H7 (cell line): ENCODE measurements around the gene SKI. TPM values are rescaled to one million over a fixed set of nuclear protein-coding genes. Genes with fewer than 3 reads are reported as not detected.

Experiments
- DNase-seq: peaks from one replicate; pipeline ENCODE4 v3.0.0; 2012
- H3K27me3 ChIP-seq: 2 replicates; pipeline ENCODE4 v1.6.0; 2011; ENCODE audit warnings: mild to moderate bottlenecking, low read length; ENCODE audit not compliant: control insufficient read depth, insufficient read depth
- H3K36me3 ChIP-seq: replicated peaks from 2 replicates; pipeline ENCODE4 v1.5.1; 2011; ENCODE audit warnings: low read length; ENCODE audit not compliant: control insufficient read depth, insufficient read depth
- H3K4me3 ChIP-seq: 2 replicates; pipeline ENCODE4 v1.5.1; 2011; ENCODE audit warnings: low read depth, mild to moderate bottlenecking, control low read depth, low read length, moderate library complexity; ENCODE audit not compliant: insufficient read depth
- total RNA-seq: library from RNA; depleted of rRNA; stranded (reverse); fragments of >200 nt; shearing (Covaris generic); gene quantifications from 2 replicates; pipeline ENCODE4 v1.2.3, GENCODE V29; 2014

Gene SKI
- total RNA-seq, 1 experiment from 2014 or later: 29.2 TPM

DNA sequence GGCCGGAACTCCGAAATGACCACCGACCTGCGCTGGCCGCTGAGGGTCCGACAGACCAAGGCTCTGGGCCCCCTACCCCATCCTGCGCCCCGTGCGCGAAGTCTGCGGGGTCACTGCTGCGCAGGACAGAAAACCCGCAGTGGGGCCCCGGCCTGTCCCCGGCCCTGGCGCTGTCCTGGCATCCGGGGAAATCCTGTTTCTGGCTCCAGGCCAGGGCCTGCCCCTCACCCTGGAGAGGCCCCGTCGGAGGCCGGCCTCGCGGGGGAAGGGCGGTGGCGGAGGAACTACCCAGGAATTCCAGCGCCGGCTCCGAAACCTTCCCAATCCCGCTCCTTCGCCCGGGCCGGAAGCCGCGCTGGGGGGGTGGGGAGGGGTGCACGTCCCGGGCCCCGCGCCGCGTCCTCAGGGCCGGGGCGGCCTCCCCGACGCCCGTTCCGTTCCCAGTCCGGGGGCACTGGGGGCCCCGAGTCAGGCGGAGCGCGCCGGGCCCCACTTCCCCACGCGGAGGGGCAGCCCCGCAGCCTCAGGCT is 86.2 kb downstream of the SKI start:
- peak; percentile 98 for DNase-seq
- Histone ChIP-seq H3K27me3 (no peaks in the 10 kb centered on the region), H3K36me3 (no peaks in the 10 kb centered on the region), H3K4me3 (peak overlapping the region; percentile 50)

DNA sequence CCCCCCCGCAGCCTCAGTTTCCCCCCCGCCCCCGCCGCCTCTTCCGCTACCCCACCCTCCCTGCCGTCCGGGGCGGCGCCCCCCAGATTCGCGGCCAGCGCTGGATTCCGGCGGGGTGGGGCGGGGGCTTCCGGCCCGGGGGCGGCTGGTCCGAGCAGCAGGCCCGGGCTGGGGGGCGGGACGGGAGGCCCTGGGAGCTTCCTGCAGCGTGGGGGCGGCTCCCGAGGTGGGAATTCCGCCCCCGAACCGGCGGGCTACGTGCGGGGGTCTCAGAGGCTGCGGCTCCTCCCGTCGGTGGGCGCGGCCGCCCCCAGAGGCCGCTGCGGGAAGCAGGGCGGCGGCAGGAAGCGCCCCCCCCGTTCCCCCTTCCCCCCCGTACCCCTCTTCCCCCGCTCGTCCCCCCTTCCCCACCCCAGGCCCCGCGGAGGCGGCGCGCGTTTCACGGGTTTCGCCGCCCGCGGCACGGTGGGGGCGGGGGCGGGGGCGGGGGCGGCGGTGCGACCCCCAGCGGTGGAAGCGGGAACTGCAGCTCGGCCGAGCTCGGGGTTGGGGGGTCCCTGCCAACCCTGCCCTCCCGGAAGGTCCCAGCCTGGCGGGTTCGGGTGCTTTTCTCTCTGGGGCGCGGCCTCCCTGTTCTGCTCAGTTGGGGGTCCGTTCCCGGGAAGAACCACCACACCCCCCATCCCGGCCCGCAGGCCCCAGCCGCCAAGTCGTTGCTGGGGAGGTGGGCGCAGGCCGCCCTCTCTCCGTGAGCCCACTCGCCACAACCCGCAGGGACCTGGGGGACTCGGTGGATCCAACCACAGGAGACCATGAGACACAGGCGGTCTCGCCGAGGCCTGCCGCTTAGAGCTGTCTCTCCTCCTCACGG is 86.9 kb downstream of the SKI start:
- Histone ChIP-seq H3K27me3 (no peaks in the 10 kb centered on the region), H3K36me3 (no peaks in the 10 kb centered on the region), H3K4me3 (peak overlapping the region; percentile 50)
- peak; percentile 99 for DNase-seq

DNA sequence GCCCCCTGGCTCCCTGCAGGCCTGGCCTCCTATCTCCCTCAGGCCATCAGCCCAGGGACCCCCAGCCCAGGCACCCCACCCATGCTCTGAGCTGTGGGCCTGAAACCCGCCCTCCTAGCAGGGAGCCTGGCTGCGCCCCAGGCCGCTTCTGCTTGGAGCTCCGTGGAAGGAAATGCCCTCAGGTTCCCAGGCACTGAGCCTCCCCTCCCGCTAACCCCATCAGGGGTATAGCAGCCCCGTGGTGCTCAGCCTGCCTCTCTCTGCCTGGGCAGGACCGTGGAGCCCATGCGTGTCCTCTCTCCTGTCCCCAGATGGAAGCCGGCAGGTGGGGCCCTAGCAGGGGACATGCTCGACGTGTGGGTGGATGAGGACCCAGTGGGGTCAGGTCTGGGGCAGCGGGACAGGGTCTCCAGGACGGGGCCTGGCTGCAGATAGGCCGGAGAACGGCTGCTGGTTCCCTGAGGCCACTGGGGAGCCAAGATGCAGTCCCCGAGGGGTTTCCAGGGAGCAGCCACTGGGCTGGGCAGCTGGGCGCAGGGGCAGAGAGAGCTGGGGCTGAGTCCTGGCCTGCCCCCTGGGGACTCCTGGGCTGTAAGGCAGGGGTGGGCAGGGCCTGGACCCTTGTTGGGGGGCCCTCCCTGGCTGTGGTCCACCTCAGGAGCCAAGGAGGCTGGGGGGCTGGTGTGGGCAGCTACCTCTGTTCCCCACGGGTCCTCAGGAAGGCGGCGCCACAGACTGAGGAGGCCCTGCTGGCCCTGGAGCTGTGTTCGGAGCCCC is 87.7 kb downstream of the SKI start:
- H3K4me3 ChIP-seq: no peak overlapping the region
- H3K27me3 ChIP-seq: no peaks in the 10 kb centered on the region
- DNase-seq: peak; percentile 79
- no peaks in the 10 kb centered on the region for H3K36me3 ChIP-seq

DNA sequence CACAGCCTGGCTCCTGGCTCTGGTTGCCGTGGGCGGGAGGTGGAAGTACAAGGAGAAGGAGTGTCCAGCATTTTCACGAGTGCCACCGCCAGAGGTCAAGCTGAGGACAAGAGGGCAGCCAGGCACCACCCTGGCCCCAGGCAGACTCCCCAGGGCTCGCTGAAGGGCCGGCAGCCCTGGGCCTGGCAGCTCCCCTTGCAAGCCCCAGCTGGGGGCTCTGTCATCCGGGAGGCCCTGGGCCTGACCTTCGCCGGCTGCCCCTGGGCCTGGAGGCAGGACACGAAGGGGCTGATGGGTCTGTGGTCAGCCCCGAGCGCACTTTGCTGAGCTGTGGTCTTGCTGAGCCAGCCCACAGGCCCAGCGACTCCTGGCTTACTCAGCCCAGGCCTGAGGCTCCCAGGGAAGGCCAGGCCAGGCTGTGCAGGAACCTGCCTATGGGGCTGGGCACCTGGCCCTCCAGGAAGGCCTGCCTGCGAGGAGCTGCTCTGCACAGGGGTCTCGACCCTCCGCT is 88.4 kb downstream of the SKI start:
- no peak for DNase-seq
- Histone ChIP-seq H3K4me3 (no peak overlapping the region), H3K27me3 (no peaks in the 10 kb centered on the region), H3K36me3 (no peaks in the 10 kb centered on the region)

DNA sequence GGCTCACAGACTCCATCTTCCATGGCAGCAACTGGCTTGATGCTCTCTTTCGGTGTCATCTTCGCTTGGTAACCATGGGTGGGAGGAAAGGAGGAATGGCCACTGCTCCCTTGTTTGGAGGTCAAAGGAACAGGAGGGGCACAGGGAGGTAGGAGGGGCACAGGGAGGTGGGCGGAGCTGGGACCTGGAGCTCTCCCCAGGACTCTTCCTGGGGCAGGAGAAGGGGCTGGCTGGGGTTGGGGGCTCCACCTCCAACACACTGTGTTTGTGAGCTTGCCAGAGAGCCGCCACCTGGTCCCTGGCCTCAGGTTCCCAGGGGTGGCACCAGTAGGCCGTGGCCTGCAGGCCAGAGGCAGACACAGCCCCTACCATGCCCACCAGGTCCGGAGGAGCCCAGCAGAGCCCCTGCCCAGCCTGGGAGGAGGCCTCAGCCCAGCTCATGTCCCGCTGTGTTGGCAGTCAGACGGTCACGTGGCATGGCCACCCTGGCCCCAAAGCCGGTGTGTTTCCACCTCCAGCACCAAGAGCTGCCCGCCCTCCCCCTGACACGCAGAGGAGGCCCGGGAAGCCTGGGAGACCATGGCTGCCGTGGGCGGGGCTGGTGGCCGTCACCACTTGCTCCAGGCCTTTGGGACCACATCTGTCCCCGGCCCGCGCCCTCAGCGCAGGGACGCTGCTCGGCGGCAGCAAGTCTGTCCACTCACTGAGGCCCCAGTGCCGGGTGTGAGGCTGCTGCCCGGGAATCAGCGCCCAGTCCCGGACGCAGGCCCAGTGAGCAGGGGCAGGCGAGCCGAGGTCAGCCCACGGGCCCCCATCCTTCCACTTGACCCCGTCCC is 89.3 kb downstream of the SKI start:
- Histone ChIP-seq H3K4me3 (no peak overlapping the region), H3K36me3 (no peaks in the 10 kb centered on the region), H3K27me3 (no peaks in the 10 kb centered on the region)
- peak; percentile 87 for DNase-seq

DNA sequence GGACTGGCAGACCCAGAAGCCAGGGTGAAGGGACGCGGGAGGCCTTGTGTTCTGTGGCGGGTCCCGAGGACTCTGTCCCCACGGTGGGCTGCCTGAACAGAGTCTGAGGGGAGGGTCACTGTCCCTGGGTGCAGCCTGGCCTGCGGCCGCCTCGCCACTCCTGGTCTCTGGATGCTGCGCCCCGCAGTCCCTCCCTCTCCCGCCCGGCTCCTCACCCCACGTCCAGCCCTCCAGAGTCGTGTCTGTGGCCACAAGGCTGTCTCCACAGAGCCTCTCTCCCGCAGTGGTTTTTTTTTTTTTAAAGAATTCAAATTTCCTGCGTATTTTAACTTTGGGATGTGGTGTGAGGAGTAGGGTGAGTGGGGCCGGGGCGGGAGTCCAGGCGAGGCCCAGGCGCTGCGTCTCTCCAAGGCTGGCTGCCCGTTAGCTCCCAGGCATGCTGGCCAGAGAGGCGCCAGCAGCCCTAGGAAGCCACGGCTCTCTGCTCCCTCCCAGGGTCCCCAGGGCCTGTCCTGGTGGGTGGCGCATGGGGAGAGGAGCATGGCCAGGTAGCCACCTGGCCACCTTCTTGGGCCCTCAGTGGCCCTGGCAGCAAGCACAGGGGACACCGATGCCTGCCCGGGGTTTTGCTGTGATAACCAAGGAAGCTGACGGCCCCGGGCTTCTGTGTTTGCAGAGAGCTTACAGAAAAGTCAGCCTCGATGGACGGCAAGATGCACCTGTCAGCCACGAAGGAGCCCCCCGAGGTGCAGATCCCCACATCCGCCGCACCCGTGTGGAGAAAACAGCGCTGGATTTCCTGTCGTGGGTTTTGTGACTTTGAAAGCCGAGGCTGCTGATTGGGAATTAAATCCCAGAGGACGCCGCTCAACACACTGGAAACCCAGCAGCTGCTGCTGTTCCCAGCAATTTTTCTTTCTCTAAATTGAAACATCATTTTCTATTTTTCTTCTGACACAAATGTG is 90.5 kb downstream of the SKI start:
- Histone ChIP-seq H3K36me3 (no peaks in the 10 kb centered on the region), H3K4me3 (no peak overlapping the region), H3K27me3 (no peaks in the 10 kb centered on the region)
- no peak for DNase-seq

DNA sequence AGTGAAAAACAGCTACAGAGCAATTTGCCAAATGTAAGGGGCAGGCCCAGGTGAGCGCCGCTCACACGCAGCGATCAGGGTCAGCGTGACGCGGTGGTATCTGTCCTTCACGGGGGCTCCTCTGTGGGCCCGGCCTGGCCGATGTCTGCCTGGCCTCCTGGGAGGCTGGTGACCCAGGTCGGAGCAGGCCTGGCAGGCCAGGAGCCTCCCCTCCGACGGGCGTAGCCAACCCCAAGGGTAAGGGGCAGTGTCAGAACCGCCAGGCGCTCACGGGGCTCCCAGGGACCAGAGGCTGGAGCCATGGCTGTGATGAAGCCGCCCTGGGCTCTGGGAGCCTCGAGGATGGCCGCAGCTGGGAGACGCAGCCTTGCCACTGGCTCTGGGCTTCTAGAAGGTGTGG is 91.2 kb downstream of the SKI start:
- Histone ChIP-seq H3K27me3 (no peaks in the 10 kb centered on the region), H3K4me3 (no peak overlapping the region), H3K36me3 (no peaks in the 10 kb centered on the region)
- DNase-seq: no peak

DNA sequence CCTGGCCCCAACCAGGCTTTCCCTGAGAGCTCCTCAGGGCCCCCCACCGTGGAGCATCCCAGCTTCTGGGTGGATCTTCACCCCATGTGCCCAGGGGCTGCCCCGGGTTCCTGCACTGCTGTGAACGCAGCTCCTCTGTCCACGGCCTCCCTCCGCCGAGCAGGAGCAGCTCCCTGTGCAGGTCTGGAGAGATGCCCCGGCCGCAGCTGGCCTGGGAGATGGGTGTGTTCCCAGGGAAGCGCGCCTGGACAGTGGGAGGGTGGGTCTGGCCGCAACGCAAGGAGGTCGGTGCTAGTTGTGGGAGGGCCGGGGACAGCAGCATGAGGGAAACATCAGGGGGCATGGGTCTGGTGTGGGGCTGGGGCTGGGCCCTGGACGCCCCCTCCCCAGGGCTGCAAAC is 91.9 kb downstream of the SKI start:
- Histone ChIP-seq H3K36me3 (no peaks in the 10 kb centered on the region), H3K27me3 (no peaks in the 10 kb centered on the region; the same call in 1 of the 2 replicates), H3K4me3 (no peak overlapping the region)
- DNase-seq: no peak

DNA sequence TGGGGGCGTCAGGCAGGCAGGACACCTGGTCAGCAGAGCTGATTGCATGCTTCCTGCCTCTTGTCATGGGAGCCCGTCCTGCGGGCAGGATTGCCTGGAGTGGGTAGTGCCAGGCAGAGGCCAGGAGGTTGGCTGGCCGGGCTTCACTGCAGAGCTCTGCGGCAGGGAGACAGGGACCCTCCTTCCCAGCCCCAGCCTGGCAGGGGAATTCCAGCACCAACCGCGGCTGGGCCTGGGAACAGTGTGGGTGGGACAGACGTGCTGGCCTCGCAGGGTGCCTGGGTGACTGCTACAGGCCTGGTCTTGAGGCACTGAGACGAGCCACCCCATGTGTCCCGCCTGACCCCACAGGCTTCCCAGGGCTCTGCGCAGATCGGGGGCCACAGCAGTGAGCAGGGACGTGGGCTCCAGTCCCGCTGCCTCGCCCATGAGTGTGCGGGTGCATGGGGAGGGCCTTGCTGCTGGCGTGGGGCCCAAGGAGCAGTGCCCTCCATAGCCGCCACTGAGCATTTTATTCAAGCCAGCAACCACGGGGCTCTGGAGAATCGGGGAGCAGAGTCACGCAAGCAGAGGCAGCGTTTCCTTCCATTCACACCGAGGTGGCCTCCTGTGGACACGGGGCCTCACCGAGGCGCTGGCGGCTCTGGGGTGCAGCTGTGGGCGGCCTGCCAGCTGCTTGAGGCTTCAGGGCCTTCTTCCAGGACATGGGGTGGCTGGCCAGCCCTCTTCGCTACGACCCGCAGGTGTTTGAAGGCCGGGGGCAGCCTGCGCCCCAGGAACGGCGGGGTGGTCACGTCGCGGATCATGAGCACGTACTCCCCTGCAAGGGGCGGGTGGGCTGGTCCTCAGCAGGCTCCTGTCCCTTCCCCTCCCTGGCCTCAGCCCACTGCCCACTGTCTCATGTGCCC is 92.9 kb downstream of the SKI start:
- no peak for DNase-seq
- Histone ChIP-seq H3K4me3 (no peak overlapping the region), H3K27me3 (peaks cover 2% of the 10 kb centered on the region; the same call in 1 of the 2 replicates), H3K36me3 (no peaks in the 10 kb centered on the region)

DNA sequence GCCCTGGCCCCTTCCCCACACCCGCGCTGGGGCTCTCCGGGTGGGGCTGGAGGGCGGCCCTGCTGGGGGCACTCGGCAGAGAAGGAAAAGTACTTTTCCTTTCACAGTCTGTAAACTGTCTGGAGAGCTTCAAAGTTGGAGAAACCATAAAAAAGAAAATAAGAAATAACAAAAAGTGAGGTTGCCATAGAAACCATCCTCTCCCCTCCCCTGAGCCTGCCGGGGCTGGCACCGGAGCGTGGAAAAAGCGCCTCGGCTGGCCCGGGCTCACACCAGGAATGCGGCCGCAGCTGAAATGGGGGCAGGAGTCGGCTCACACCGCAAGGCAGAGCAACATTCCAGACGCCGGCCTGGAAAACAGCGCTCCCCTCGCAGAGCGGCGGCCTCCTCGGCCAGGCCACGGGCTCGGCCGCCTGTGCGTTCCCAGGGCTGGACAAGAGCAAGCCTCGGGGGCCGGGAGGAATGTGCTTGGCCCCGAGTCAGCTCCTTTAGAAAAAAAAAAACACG is 94.0 kb downstream of the SKI start:
- H3K27me3 ChIP-seq: peaks cover 2% of the 10 kb centered on the region; the same call in 1 of the 2 replicates
- H3K36me3 ChIP-seq: no peaks in the 10 kb centered on the region
- no peak overlapping the region for H3K4me3 ChIP-seq
- peak; percentile 92 for DNase-seq

DNA sequence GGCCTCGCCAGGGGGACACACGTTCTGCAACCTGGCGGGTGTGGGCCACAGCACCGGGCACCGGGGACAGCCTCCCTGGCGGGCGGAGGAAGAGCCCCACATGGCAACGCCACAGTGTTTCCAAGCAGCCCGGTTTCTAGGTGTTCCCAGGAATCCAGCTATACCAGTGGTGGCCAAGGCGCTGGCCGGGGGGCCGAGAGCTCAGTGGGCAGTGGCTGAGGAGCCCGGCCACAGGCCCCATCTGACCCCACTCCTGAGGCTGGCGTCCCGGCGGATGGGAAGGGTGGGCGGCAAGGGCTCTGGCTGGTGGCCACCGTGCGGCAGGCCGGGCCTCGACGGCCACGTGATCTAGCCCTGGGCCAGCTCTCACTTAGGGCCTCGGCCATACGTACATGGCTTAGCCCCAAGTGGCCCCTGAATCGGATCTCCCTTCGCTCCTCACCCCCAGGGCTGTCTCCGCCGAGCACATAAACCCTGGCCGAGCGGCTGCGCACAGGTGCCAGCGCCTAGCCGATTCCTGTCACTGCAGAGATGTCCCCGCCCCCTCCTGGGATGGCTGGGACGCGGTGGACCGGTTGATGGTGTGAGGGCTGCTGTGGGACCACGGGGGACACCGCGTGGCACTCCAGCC is 94.6 kb downstream of the SKI start:
- H3K27me3 ChIP-seq: peaks cover 2% of the 10 kb centered on the region; the same call in 1 of the 2 replicates
- no peak for DNase-seq
- no peaks in the 10 kb centered on the region for H3K36me3 ChIP-seq
- no peak overlapping the region for H3K4me3 ChIP-seq

DNA sequence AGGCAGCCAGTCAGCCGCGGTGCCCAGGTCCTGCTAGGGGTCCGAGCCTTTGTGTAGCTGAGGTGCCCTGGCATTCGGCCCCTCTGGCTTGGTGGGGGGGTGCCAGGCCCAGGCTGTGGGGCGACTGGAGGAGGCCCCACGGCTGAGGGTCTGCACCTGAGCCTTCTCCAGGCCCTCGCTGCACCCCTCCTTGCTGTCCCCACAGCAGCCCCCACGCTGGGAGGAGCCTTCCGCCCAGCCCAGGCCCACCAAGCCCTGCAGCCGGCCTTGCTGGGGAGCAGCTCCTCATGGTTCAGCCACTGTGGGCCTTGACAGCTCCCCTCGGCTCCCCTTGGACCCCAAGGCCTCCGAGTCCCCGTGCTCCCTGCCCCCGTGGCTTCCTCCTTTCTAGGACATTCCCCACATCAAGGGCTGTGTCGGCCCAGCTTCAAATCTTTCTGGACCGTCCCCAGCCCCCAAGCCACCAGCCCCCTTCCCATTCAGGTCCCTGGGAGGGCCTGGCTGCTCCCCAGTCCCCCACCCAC is 95.4 kb downstream of the SKI start:
- DNase-seq: no peak
- H3K36me3 ChIP-seq: no peaks in the 10 kb centered on the region
- H3K4me3 ChIP-seq: no peak overlapping the region
- H3K27me3 ChIP-seq: peaks cover 2% of the 10 kb centered on the region; the same call in 1 of the 2 replicates
